Measurements from ENCODE around the gene PRRG3. TPM values are rescaled to one million over a fixed set of nuclear protein-coding genes. Genes with fewer than 3 reads are reported as not detected.

The PRRG3 gene
- total RNA-seq, 6 experiments from 2014 or later = not detected

DNA sequence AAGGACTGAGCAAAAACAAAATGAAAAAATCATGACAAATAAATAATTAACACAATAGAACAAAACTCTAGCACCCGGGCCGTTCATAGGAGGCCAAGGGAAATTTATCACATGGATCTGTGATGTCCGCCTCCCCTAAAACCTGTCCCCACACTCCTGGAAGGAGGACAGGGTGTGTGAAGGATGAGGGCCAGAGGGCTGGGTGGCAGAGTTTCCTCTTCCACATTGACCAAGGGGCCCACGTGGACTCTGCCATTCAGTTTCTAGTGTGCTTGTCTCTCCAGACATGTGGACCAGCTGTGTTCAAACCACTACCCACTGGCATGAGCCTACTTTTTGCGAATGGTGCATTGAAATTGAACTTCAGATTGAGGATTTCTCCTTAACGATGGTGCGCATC lies 6.3 kb downstream of the PRRG3 start:
- Mint-ChIP-seq H3K36me3 (ENCODE audit: low read depth) (no peaks in the 10 kb centered on the region), H3K4me3 (no peak overlapping the region), H3K9me3 (no peaks in the 10 kb centered on the region), H3K27ac (no peak overlapping the region), H3K27me3 (ENCODE audit: insufficient read depth) (no peaks in the 10 kb centered on the region; the same call in none of the 2 replicates), H3K4me1 (ENCODE audit: low read depth) (no peaks in the 10 kb centered on the region)
- DNase-seq = no peak
- TF ChIP-seq, protein P1, sequence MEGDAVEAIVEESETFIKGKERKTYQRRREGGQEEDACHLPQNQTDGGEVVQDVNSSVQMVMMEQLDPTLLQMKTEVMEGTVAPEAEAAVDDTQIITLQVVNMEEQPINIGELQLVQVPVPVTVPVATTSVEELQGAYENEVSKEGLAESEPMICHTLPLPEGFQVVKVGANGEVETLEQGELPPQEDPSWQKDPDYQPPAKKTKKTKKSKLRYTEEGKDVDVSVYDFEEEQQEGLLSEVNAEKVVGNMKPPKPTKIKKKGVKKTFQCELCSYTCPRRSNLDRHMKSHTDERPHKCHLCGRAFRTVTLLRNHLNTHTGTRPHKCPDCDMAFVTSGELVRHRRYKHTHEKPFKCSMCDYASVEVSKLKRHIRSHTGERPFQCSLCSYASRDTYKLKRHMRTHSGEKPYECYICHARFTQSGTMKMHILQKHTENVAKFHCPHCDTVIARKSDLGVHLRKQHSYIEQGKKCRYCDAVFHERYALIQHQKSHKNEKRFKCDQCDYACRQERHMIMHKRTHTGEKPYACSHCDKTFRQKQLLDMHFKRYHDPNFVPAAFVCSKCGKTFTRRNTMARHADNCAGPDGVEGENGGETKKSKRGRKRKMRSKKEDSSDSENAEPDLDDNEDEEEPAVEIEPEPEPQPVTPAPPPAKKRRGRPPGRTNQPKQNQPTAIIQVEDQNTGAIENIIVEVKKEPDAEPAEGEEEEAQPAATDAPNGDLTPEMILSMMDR (IDR thresholded peaks at IDR 0.05) = no peak

DNA sequence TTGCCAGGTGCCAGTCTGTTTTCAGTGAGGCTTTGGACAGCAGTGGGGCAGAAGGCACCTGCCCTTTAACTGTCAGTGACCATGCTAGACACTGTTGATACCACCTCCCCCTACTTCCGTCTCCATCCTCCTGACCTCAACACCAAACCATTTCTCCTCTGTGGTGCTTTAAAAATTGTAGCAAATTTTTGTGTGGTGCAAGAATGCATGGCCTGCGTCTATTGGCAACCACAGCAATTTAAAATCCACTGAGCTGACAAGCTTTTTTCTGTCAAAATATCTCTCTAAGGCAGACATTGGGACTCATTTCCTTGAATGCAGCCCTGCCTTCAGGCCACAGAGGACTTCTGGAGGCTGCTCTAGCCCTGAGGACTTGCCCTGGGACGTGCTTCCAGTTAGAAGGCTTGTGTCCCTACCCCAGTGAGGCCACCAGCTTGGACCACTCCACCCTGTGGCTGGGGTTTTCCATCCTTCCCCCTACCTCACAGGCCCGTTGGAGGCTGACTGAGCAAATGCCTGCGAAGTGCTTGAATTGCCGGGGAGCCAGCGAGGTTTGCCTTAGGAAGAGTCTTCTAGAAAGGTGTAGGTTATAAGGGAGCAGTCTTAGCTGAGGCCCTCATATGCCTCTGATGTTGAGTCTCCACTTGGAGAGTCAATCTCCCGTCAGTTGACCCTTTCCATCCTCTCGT lies 6.9 kb downstream of the PRRG3 start:
- Mint-ChIP-seq H3K4me3 (no peak overlapping the region), H3K36me3 (ENCODE audit: low read depth) (no peaks in the 10 kb centered on the region), H3K4me1 (ENCODE audit: low read depth) (no peaks in the 10 kb centered on the region), H3K27me3 (ENCODE audit: insufficient read depth) (no peaks in the 10 kb centered on the region; the same call in none of the 2 replicates), H3K9me3 (no peaks in the 10 kb centered on the region), H3K27ac (no peak overlapping the region)
- DNase-seq = peak; percentile 6
- TF ChIP-seq, protein P1 (IDR thresholded peaks at IDR 0.05) = no peak

DNA sequence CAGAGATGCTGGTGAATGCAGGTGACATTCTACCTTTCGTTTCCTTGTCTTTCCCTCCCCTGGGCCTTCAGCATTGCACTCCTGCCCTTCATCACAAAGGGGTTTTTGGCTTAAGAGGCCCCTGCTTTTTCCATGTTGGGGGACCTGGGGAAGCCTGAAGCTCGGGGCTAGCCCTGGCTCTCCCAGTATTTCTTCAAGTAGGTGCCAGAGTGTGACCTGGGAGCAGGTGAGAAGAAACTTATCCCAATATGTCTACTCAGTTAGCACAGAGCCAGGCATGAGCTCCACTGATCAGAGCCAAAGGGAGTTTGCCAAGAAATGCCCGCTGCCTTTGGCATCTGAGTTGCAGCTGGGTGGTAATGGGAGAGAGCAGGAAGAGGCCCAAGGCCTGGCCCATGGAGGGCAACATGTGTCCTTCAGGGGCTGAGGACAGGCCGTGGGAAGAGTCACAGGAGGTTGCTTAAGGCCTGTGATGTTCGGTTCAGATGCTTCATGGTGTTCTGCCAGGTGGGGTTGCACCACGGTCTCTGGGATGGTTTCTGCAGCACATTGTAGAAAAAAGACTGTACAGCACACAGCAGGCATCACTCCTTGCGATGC lies 7.6 kb downstream of the PRRG3 start:
- no peaks in the 10 kb centered on the region for H3K9me3 Mint-ChIP-seq
- no peaks in the 10 kb centered on the region for H3K36me3 Mint-ChIP-seq (ENCODE audit: low read depth)
- H3K27ac Mint-ChIP-seq = no peak overlapping the region
- H3K4me3 Mint-ChIP-seq = no peak overlapping the region
- no peaks in the 10 kb centered on the region for H3K4me1 Mint-ChIP-seq (ENCODE audit: low read depth)
- no peaks in the 10 kb centered on the region; the same call in 1 of the 2 replicates for H3K27me3 Mint-ChIP-seq (ENCODE audit: insufficient read depth)
- TF ChIP-seq, protein P1 (IDR thresholded peaks at IDR 0.05) = no peak
- no peak for DNase-seq

DNA sequence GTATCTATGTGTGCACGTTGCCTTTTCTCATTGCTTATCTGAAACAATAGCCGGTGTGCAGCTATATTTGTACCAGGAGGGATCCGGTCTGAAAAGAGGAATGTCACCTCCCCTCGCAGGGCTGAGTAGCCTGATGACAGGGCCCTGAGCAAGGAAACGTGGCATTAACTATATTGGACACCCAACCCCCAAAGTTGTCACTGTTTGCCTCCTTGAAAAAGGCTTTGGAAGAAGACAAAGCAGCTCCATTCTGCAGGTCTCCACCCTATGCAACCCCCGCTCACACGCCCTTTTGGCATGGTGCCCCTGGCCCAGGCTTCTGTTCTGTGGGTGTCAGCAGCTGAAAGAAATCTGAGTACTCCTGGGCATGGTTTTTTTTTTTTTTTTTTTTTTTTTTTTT lies 8.2 kb downstream of the PRRG3 start:
- Mint-ChIP-seq H3K27ac (no peak overlapping the region), H3K4me3 (no peak overlapping the region), H3K4me1 (ENCODE audit: low read depth) (no peaks in the 10 kb centered on the region), H3K9me3 (no peaks in the 10 kb centered on the region), H3K36me3 (ENCODE audit: low read depth) (no peaks in the 10 kb centered on the region), H3K27me3 (ENCODE audit: insufficient read depth) (no peaks in the 10 kb centered on the region; the same call in 1 of the 2 replicates)
- TF ChIP-seq, protein P1 (IDR thresholded peaks at IDR 0.05) = no peak
- DNase-seq = no peak

DNA sequence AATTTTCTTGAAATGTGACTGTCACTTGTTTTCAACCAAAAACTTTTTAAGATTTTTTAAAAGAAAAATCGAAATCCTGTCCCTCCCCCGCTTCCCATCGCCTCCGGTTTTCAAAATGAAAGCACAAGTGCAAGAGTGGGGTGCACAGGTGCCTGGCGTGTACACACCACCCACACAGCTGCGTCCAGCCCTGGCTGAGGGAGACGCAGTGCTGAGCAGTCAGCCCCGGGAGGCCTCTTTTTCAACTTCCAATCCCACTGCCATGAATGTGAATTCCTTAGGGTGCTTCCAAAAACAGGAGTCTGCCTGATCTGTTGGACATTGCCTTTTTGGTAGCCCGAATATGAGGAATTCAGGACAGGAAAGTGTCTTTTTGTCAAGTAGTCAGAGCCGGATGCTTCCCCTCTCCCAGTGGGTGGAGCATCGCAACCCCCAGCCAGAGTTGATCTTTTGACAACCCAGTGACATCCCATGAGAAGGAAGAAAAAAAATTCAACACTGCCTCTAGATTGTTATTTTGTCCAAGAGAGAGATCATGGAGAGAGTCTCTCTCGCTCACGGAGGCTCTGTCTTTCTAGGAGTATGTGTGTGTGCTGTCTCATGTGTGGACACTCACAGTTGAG lies 8.9 kb downstream of the PRRG3 start:
- no peaks in the 10 kb centered on the region for H3K36me3 Mint-ChIP-seq (ENCODE audit: low read depth)
- no peak for DNase-seq

More for the DNA sequence above, 8.9 kb downstream of the PRRG3 start:
- no peaks in the 10 kb centered on the region; the same call in 1 of the 2 replicates for H3K27me3 Mint-ChIP-seq (ENCODE audit: insufficient read depth)
- no peak overlapping the region for H3K4me3 Mint-ChIP-seq
- H3K9me3 Mint-ChIP-seq = no peaks in the 10 kb centered on the region
- TF ChIP-seq, protein P1 (IDR thresholded peaks at IDR 0.05) = no peak
- no peaks in the 10 kb centered on the region for H3K4me1 Mint-ChIP-seq (ENCODE audit: low read depth)
- no peak overlapping the region for H3K27ac Mint-ChIP-seq

Measured in HFFc6 (cell line).